ENCODE results near the gene ABCB9.

The ABCB9 gene

GRCh38 chr12:122994781-122995502, 28.7 kb upstream of the ABCB9 start:
- no peak for DNase-seq

- no peak for DNase-seq
Observed at GRCh38 chr12:122994140-122994675, 27.9 kb upstream of the ABCB9 start.

- no peak for DNase-seq
Observed at GRCh38 chr12:122992386-122992785, 26.1 kb upstream of the ABCB9 start.

GRCh38 chr12:122991623-122992275, 25.5 kb upstream of the ABCB9 start:
- no peak for DNase-seq

- no peak for DNase-seq
Observed at GRCh38 chr12:122990961-122991622, 24.8 kb upstream of the ABCB9 start.

- DNase-seq = no peak
Observed at GRCh38 chr12:122990561-122990960, 24.3 kb upstream of the ABCB9 start.

- DNase-seq = no peak
Observed at GRCh38 chr12:122989874-122990419, 23.7 kb upstream of the ABCB9 start.

- no peak for DNase-seq
Observed at GRCh38 chr12:122989225-122989839, 23.1 kb upstream of the ABCB9 start.

- no peak for DNase-seq
Observed at GRCh38 chr12:122988612-122989212, 22.4 kb upstream of the ABCB9 start.

GRCh38 chr12:122988036-122988435, 21.8 kb upstream of the ABCB9 start:
- DNase-seq = no peak

GRCh38 chr12:122987086-122987951, 21.1 kb upstream of the ABCB9 start:
- DNase-seq = no peak

- DNase-seq = no peak
Observed at GRCh38 chr12:122986258-122986871, 20.1 kb upstream of the ABCB9 start.

GRCh38 chr12:122985338-122986257, 19.3 kb upstream of the ABCB9 start:
- DNase-seq = no peak

- DNase-seq = no peak
Observed at GRCh38 chr12:122984612-122985337, 18.5 kb upstream of the ABCB9 start.

GRCh38 chr12:122983789-122984515, 17.7 kb upstream of the ABCB9 start:
- no peak for DNase-seq

GRCh38 chr12:122982963-122983788, 16.9 kb upstream of the ABCB9 start:
- no peak for DNase-seq

GRCh38 chr12:122982477-122982815, 16.2 kb upstream of the ABCB9 start:
- DNase-seq = no peak

Measured in stimulated activated CD8-positive, alpha-beta memory T cell treated with anti-CD3 and anti-CD28 coated beads, Interleukin-4, amount 100 ng/mL, for 48 hours (primary cell).